GM21576 (cell line): Measurements from ENCODE around the gene PPP3CB.

Source experiments
- ATAC-seq: cut with Tn5 transposase; IDR thresholded peaks from one replicate; pipeline ENCODE4 v1.9.1; 2021; ENCODE audit warnings: mild to moderate bottlenecking, moderate library complexity; ENCODE audit not compliant: unreplicated experiment

PPP3CB gene

GRCh38 chr10:73485320-73485719, 10.5 kb downstream of the PPP3CB start:
- ATAC-seq, result no peak

DNA sequence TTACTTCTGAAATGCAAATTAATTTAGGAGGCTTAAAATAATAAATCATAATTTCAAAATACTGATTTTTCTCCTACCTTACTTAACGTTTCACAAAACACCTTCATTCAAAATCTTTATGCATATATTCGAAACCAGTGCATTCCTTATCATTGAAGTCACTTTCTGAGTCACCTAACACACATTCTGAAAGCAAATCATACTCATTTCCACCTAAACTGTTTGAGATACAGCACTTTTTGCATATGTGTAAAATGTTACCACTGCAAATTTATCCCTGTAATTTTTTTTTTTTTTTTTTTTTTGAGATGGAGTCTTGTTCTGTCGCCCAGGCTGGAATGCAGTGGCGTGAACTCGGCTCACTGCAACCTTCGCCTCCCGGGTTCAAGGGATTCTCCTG, 15.7 kb downstream of the PPP3CB start:
- ATAC-seq, result no peak

DNA sequence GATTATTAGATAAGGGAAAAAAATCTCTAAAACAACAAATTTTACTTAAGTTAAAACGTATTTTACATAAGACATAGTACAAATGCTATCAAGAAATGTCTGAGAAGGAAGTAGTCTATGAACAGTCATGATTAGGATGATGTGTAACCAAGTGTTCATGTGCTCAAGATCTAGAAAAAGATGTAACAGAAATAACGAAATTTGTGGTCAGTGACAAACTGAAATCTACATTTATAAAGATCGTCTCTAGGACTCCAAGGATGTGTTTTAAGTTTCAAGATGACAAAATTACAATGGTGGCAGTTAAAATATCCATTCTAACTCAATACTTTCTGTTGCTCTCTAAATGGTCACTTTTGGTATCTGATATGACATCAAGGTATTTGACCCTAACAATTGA, 17.2 kb downstream of the PPP3CB start:
- no peak for ATAC-seq

GRCh38 chr10:73471226-73471625, 24.6 kb downstream of the PPP3CB start:
- no peak for ATAC-seq

GRCh38 chr10:73469579-73469978, 26.2 kb downstream of the PPP3CB start:
- ATAC-seq, result no peak

- no peak for ATAC-seq
These were observed 28.6 kb downstream of the PPP3CB start for GRCh38 chr10:73467206-73467605.

- ATAC-seq, result no peak
These were observed 29.7 kb downstream of the PPP3CB start for GRCh38 chr10:73465978-73466726.

- ATAC-seq, result no peak
These were observed 34.9 kb downstream of the PPP3CB start for GRCh38 chr10:73460897-73461296.

GRCh38 chr10:73459683-73460314, 36.0 kb downstream of the PPP3CB start:
- ATAC-seq, result no peak

GRCh38 chr10:73456187-73456890, 39.5 kb downstream of the PPP3CB start:
- no peak for ATAC-seq

GRCh38 chr10:73449113-73449512, 46.7 kb downstream of the PPP3CB start:
- ATAC-seq, result no peak

DNA sequence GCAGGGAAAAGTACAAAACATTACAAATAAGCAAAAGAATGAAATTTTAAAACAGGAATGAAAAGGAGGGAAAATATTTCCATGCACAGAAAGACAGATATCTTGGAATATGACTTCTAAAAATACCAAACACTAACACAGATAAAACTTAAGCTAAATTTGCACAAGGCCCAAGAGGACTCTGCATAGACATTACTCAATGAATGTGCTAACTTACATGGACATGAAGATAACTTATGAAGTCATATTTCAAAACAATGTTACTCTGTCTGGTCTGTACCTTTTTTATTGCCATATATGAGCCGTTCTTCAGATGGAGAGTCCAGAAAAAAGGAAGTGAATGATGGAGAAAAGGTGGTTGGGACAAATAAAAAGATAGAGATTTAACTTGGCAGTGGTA, 47.4 kb downstream of the PPP3CB start:
- ATAC-seq, result no peak

- no peak for ATAC-seq
These were observed 48.9 kb downstream of the PPP3CB start for GRCh38 chr10:73446926-73447325.

GRCh38 chr10:73444457-73444856, 51.4 kb downstream of the PPP3CB start:
- no peak for ATAC-seq

- ATAC-seq, result no peak
These were observed 56.1 kb downstream of the PPP3CB start for GRCh38 chr10:73439605-73440312.

DNA sequence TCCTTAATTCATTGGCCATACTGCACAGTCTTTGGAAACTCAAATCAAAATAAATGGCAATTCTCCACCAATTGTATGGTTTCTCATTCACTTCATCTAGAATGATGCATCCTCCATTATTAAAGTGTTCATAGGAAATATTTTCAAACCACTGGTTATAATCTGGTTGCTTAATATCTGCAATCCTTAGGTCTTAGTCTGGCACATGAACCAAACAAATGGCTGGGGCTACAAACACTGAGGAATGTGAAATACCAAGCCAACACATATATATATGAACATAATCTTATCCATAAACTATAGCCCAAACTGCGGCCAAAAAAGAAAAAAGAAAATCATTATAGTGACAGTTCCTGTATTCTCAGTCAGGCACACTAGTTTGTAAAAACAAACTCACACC, 56.8 kb downstream of the PPP3CB start:
- ATAC-seq, result no peak

DNA sequence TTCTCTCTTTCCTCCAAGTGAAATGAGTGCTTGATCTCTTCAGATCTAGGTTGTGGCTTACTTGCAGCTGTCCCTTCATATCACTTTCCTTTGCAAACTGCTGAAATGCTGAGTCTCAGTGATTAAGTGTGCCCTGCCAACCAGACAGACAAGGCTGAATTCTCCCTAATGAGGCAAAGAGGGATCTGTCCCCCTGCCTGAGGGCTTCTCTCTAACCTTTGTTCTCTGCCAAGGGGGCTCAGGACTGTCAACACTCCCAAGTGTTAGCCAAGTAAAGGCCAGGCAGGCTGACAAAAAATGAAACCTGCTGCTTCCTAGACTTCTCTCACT, 62.3 kb downstream of the PPP3CB start, which contains the start of gene MSS51:
MSS51 (minus strand) TSS at position 24 of the 330 bp plus-strand sequence. CDS start 5,277 bp downstream, outside the sequence.
- ATAC-seq, result no peak

GRCh38 chr10:73432646-73433537, 62.9 kb downstream of the PPP3CB start:
- ATAC-seq, result no peak

DNA sequence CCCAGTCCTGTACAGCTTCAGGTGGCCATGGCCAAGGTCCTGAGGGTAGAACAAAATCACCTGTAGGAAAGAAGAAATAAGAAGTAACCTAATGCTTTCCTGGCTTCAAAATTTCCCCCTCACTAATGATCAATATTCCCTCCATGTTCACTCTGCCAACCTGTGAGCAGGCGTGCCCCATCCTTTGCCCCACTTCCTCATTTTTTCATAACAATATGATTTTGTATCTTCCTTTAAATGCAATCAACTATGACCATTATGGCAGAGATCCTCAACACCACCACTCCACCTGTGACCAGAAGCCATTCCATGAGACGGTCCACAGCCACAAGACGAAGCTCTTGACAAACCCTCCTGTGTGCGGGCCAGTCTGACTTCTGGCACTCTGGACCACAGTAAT, 69.5 kb downstream of the PPP3CB start:
- ATAC-seq, result no peak

- no peak for ATAC-seq
These were observed 71.3 kb downstream of the PPP3CB start for GRCh38 chr10:73424478-73424877.
